Right ventricle myocardium superior (tissue), 1 donor: ENCODE data around the gene CAMTA1. TPM values are rescaled to one million over a fixed set of nuclear protein-coding genes. Genes with fewer than 3 reads are reported as not detected.

Experiments used
- ATAC-seq: fragments of 200-7000 bp; cut with Tn5 transposase; one replicate; pipeline ENCODE4 v1.9.1; 2020; ENCODE audit warnings: mild to moderate bottlenecking; ENCODE audit not compliant: poor library complexity
- DNase-seq: peaks from one replicate; pipeline ENCODE4 v3.0.0-alpha.2; 2020
- intact Hi-C: fragments of 100-400 bp; cut with DNase I; formaldehyde crosslinking; loops from one replicate; pipeline ENCODE4 v1.11.2; 2022
- total RNA-seq: library from RNA; stranded (reverse); fragmentation: NEBNext Ultra II Directional; extraction: Animal tissue kit (Norgen Biotek cat#: 25700); gene quantifications from one replicate; pipeline ENCODE4 v1.2.1, GENCODE V29; 2021
- donor health status: DM: no; HTN: yes; CAD: no; lungs with severe emphysema.

The CAMTA1 gene
- total RNA-seq, 1 donor from 2014 or later = 153 TPM

DNA sequence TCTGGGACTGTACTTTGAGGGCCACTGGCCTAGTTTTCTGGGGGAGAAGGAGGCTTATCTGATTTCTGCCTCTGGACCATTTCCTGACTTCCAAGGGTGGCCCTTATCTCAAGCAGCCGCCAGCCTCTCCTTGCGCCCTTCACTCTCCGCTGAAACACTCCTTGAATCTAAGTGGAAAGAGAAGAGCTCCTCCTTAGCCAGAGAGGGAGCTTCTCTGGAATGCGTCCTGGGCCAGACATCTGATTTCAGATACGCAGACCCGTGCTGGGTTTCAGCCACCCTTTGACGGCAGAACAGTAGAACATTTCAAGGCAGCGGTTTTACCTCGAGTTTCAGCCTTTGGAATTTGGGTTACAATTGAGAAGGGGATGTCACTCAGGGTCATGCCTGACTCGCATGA, 308.0 kb downstream of the CAMTA1 start:
- ATAC-seq = no peak
- intact Hi-C loops = no loop called here
- no peak for DNase-seq

GRCh38 chr1:7094086-7094485, 308.8 kb downstream of the CAMTA1 start:
- intact Hi-C loops = no loop called here
- no peak for ATAC-seq
- DNase-seq = no peak

- intact Hi-C loops = no loop called here
- DNase-seq (no peak), ATAC-seq (no peak)
Observed at GRCh38 chr1:7094509-7094908, 309.3 kb downstream of the CAMTA1 start.

DNA sequence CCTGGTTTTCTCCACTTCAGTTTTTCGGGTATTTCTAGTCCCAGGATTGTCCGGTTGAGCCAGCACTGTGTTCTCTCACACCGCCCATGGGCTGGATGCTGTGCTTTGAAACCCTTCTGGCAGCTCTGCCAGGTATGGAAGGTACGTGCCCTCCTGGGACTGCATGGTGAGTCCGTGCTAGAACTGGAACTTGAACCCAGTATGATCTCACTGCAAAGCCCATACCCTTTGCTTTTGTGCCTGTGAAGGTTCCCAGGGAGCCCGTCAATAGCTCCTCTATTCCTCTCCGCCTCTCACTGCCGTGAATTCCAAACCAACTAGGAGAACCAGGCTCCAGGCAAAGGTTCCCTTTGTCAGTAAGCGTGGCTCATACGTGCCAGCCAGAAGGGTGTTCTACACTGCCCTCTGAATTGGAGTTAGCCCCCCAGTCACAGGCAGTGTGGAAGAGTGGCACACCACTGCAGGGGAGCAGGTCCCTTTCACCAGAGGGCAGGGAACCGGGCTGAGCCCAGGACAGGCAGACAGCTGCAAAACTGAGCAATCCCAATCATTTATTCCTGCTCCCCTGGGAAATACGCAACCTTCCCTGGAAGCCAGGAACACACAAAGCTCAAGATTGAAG, 310.2 kb downstream of the CAMTA1 start:
- ATAC-seq = no peak
- DNase-seq = no peak
- intact Hi-C loops = no loop called here

- DNase-seq (no peak), ATAC-seq (no peak)
- intact Hi-C loops = no loop called here
Observed at GRCh38 chr1:7097938-7098592, 312.8 kb downstream of the CAMTA1 start.

DNA sequence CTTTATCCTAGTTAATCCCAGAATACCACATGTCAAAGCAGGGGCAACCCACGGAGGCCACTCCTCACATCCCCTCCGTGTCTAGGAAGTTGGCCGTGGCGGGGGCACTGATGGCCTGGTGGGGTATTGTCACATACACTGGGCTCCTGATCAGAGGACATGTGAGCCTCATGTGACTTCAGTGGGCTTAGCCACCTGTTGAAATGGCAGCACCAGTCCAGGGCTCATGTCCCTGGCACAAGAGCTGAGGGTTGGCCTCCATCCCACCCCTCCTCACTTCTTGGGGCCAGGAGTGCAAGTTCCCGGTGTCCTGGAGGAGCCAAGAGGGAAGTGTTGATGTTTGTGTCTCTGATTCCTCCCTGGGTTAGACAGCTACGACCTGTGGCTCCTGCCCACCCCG, 313.4 kb downstream of the CAMTA1 start:
- intact Hi-C loops = no loop called here
- no peak for ATAC-seq
- DNase-seq = no peak

GRCh38 chr1:7100479-7100878, 315.2 kb downstream of the CAMTA1 start:
- intact Hi-C loops = no loop called here
- ATAC-seq (no peak), DNase-seq (no peak)

- DNase-seq = no peak
- intact Hi-C loops = no loop called here
- ATAC-seq = no peak
Observed at GRCh38 chr1:7101187-7101586, 315.9 kb downstream of the CAMTA1 start.

DNA sequence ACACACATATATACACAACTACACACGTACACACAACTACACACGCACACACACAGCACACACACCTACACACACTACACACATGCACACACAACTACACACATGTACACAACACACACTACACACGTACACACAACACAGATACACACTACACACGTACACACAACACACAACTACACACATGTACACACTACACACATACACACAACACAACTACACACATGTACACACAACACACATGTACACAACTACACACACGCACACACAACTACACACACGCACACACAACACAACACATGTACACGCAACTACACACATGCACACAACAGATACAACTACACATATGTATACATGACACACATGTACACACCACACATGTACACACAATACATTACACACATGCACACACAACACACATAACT, 318.1 kb downstream of the CAMTA1 start:
- ATAC-seq (no peak), DNase-seq (no peak)
- intact Hi-C loops = no loop called here

GRCh38 chr1:7103874-7104273, 318.6 kb downstream of the CAMTA1 start:
- intact Hi-C loops = no loop called here
- no peak for DNase-seq
- ATAC-seq = no peak

DNA sequence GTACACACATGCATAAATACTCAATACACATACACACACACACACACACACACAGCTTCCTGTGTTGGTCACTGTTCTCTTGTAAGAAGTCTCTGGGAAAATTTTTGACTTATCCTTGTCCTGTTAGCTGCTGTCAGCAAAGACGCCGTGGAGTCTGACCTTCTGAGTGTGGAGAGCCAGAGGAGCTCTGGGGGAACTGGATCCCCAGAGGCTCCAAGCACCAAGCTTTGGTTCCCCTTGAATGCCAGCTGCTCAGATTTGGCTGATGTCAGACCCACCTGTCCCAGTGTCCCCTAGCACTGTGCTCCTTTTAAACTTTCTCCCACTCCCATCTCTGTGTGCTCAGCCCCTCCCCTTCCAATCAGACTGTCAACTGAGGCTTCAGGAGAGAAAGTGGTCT, 319.1 kb downstream of the CAMTA1 start:
- ATAC-seq (no peak), DNase-seq (no peak)
- intact Hi-C loops = no loop called here

- ATAC-seq (no peak), DNase-seq (no peak)
- intact Hi-C loops = no loop called here
Observed at GRCh38 chr1:7105269-7105668, 320.0 kb downstream of the CAMTA1 start.

- DNase-seq = no peak
- intact Hi-C loops = no loop called here
- no peak for ATAC-seq
Observed at GRCh38 chr1:7106442-7107108, 321.3 kb downstream of the CAMTA1 start.

GRCh38 chr1:7107109-7107830, 322.0 kb downstream of the CAMTA1 start:
- intact Hi-C loops = no loop called here
- DNase-seq = no peak

GRCh38 chr1:7108251-7108650, 323.0 kb downstream of the CAMTA1 start:
- intact Hi-C loops = no loop called here
- DNase-seq (no peak), ATAC-seq (no peak)

More at GRCh38 chr1:7107109-7107830, 322.0 kb downstream of the CAMTA1 start:
- no peak for ATAC-seq

DNA sequence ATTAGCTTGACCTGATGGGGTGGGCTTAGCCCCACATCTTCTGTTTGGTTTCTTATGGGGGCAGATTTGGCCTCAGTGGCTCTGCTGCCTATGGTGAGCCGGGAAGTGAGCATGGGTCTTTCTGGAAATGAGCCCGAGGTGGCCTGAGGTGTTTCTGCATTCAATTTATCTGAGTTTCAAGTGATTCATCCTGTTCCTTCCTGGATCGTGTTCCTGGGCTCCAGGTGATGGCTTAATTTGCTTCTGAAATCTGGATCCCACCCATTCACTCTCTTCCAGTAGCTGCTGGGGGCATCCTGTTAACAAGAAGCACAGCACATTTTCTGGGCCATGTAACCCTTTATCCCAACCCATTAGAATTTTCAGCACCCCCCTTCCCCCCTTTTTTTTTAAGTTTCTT, 324.6 kb downstream of the CAMTA1 start:
- DNase-seq (no peak), ATAC-seq (no peak)
- intact Hi-C loops = no loop called here

GRCh38 chr1:7110321-7110720, 325.1 kb downstream of the CAMTA1 start:
- intact Hi-C loops = no loop called here
- ATAC-seq (no peak), DNase-seq (no peak)

DNA sequence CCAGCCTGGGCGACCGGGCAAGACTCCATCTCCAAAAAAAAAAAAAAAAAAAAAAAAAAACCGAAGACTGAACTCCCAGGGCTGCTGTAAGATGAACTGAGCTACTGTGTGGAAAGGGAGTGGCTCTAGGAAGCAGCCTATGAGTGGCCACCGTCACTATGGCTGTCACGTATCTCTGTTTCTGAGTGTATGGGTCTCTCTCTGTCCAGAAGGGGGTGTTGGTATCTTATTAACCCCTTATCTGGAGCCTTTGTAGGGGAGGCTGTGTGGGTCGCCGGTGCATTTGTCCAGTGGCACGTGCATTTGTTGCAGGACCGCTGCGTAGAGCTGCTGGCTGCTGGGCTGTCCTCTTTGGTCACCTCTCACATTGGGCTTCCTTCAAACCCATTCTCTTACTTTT, 326.6 kb downstream of the CAMTA1 start:
- intact Hi-C loops = no loop called here
- DNase-seq (no peak), ATAC-seq (no peak)

GRCh38 chr1:7113136-7113535, 327.9 kb downstream of the CAMTA1 start:
- intact Hi-C loops = no loop called here
- ATAC-seq = no peak
- DNase-seq = no peak

GRCh38 chr1:7113822-7114221, 328.6 kb downstream of the CAMTA1 start:
- intact Hi-C loops = no loop called here

More at GRCh38 chr1:7113822-7114221, 328.6 kb downstream of the CAMTA1 start:
- DNase-seq = no peak
- ATAC-seq = no peak
